ENCODE data around the gene HIGD1B. TPM values are rescaled to one million over a fixed set of nuclear protein-coding genes. Genes with fewer than 3 reads are reported as not detected.

HIGD1B gene
- total and polyA plus RNA-seq, 2 donors from 2014 or later = 2.2 to 3.2 TPM

- H3K27me3 ChIP-seq (ENCODE audit: control insufficient read depth, insufficient read depth, low read length) = no peaks in the 10 kb centered on the region
- no peaks in the 10 kb centered on the region for H3K4me1 ChIP-seq (ENCODE audit: control insufficient read depth in 2 of 3, insufficient read depth in 2 of 3, low read depth in 1 of 3, low read length in 3 of 3)
- TF ChIP-seq CTCF (IDR thresholded peaks at IDR 0.05; ENCODE audit: borderline replicate concordance, extremely low read depth, insufficient read depth) = no peak
- no peak overlapping the region for H3K27ac ChIP-seq (ENCODE audit: low read depth in 2 of 2, low read length in 2 of 2)
- intact Hi-C loops (cut with DNase I) = no loop called here
- no peak for FAIRE-seq
- DNase-seq = no peak
- no peak overlapping the region for H3K9ac ChIP-seq (ENCODE audit: low read length in 3 of 3)
- H3K4me3 ChIP-seq (ENCODE audit: low read length in 3 of 3) = no peak overlapping the region
- peaks cover 0 to 6% (median 0%) of the 10 kb centered on the region in 3 donors for H3K36me3 ChIP-seq (ENCODE audit: control insufficient read depth in 2 of 3, insufficient read depth in 3 of 3, low read length in 3 of 3)
- no peaks in the 10 kb centered on the region for H3K9me3 ChIP-seq (ENCODE audit: control insufficient read depth in 2 of 3, insufficient read depth in 1 of 3, low read length in 3 of 3)
Measured at GRCh38 chr17:44804302-44805089, 43.2 kb upstream of the HIGD1B start.

GRCh38 chr17:44807093-44807816 is 40.4 kb upstream of the HIGD1B start:
- Histone ChIP-seq H3K27ac (ENCODE audit: low read depth in 2 of 2, low read length in 2 of 2) (no peak overlapping the region), H3K9me3 (ENCODE audit: control insufficient read depth in 2 of 3, insufficient read depth in 1 of 3, low read length in 3 of 3) (no peaks in the 10 kb centered on the region), H3K4me3 (ENCODE audit: low read length in 3 of 3) (no peak overlapping the region), H3K27me3 (ENCODE audit: control insufficient read depth, insufficient read depth, low read length) (no peaks in the 10 kb centered on the region), H3K36me3 (ENCODE audit: control insufficient read depth in 2 of 3, insufficient read depth in 3 of 3, low read length in 3 of 3) (peaks cover 0 to 6% (median 0%) of the 10 kb centered on the region in 3 donors), H3K9ac (ENCODE audit: low read length in 3 of 3) (no peak overlapping the region), H3K4me1 (ENCODE audit: control insufficient read depth in 2 of 3, insufficient read depth in 2 of 3, low read depth in 1 of 3, low read length in 3 of 3) (no peaks in the 10 kb centered on the region)
- no peak for TF ChIP-seq CTCF (IDR thresholded peaks at IDR 0.05; ENCODE audit: borderline replicate concordance, extremely low read depth, insufficient read depth)
- no peak for FAIRE-seq
- no peak for DNase-seq
- intact Hi-C loops (cut with DNase I) = no loop called here

- intact Hi-C loops (cut with DNase I) = no loop called here
- FAIRE-seq (no peak), DNase-seq (peak in 2 of 5 donors; percentile 25 to 60)
- TF ChIP-seq CTCF (IDR thresholded peaks at IDR 0.05; ENCODE audit: borderline replicate concordance, extremely low read depth, insufficient read depth) = no peak
- Histone ChIP-seq H3K4me3 (ENCODE audit: low read length in 3 of 3) (no peak overlapping the region), H3K9ac (ENCODE audit: low read length in 3 of 3) (no peak overlapping the region), H3K27me3 (ENCODE audit: control insufficient read depth, insufficient read depth, low read length) (no peaks in the 10 kb centered on the region), H3K4me1 (ENCODE audit: control insufficient read depth in 2 of 3, insufficient read depth in 2 of 3, low read depth in 1 of 3, low read length in 3 of 3) (no peaks in the 10 kb centered on the region), H3K36me3 (ENCODE audit: control insufficient read depth in 2 of 3, insufficient read depth in 3 of 3, low read length in 3 of 3) (peaks cover 0 to 6% (median 0%) of the 10 kb centered on the region in 3 donors), H3K9me3 (ENCODE audit: control insufficient read depth in 2 of 3, insufficient read depth in 1 of 3, low read length in 3 of 3) (no peaks in the 10 kb centered on the region), H3K27ac (ENCODE audit: low read depth in 2 of 2, low read length in 2 of 2) (no peak overlapping the region)
Measured at GRCh38 chr17:44807817-44808155, 39.9 kb upstream of the HIGD1B start.

Measured in kidney (tissue), 14 donors.